OCI-LY1 (cell line): ENCODE measurements around the gene CCL19.

Experiments used
- H2AFZ ChIP-seq: fragments of 200-600 bp; sonication (generic), shearing (Covaris generic); 2 replicates; pipeline ENCODE4 v1.6.0; 2014; ENCODE audit warnings: antibody characterized with exemption, mild to moderate bottlenecking, low read length
- H3F3A ChIP-seq: fragments of 200-600 bp; sonication (generic), shearing (Covaris generic); 2 replicates; pipeline ENCODE4 v1.6.0; 2014; ENCODE audit warnings: mild to moderate bottlenecking, antibody characterized with exemption, low read length, moderate library complexity; ENCODE audit not compliant: insufficient read depth
- H3K27ac ChIP-seq: fragments of 200-600 bp; sonication (generic); 2 replicates; pipeline ENCODE4 v1.5.1; 2014; ENCODE audit warnings: low read length, mixed run types, mild to moderate bottlenecking, low read depth; ENCODE audit not compliant: poor library complexity, severe bottlenecking
- H3K27me3 ChIP-seq: fragments of 200-600 bp; sonication (generic); 2 replicates; pipeline ENCODE4 v1.6.0; 2014; ENCODE audit warnings: antibody characterized with exemption, mild to moderate bottlenecking, low read length, moderate library complexity; ENCODE audit not compliant: insufficient read depth
- H3K36me3 ChIP-seq: fragments of 200-600 bp; sonication (generic); 2 replicates; pipeline ENCODE4 v1.6.1; 2014; ENCODE audit warnings: mild to moderate bottlenecking, antibody characterized with exemption, low read length, moderate library complexity, mixed read lengths; ENCODE audit not compliant: insufficient read depth
- H3K4me1 ChIP-seq: fragments of 200-600 bp; sonication (generic); 2 replicates; pipeline ENCODE4 v1.5.1; 2014; ENCODE audit warnings: mild to moderate bottlenecking, low read length, moderate library complexity; ENCODE audit not compliant: insufficient read depth, severe bottlenecking
- H3K4me2 ChIP-seq: fragments of 200-600 bp; sonication (generic), shearing (Covaris generic); 2 replicates; pipeline ENCODE4 v1.6.1; 2014; ENCODE audit warnings: low read length
- H3K4me3 ChIP-seq: fragments of 200-600 bp; sonication (generic); 2 replicates; pipeline ENCODE4 v1.5.1; 2014; ENCODE audit warnings: low read length, low read depth, mild to moderate bottlenecking, mixed read lengths; ENCODE audit not compliant: poor library complexity, severe bottlenecking
- H3K79me2 ChIP-seq: fragments of 200-600 bp; shearing (Covaris generic); 2 replicates; pipeline ENCODE4 v1.6.1; 2016; ENCODE audit warnings: mixed run types, low read length, mixed read lengths; ENCODE audit not compliant: insufficient read depth
- H3K9ac ChIP-seq: fragments of 200-600 bp; sonication (generic), shearing (Covaris generic); 2 replicates; pipeline ENCODE4 v1.6.1; 2014; ENCODE audit warnings: mild to moderate bottlenecking, low read length, mixed read lengths
- H3K9me2 ChIP-seq: fragments of 200-600 bp; sonication (generic), shearing (Covaris generic); 2 replicates; pipeline ENCODE4 v1.6.1; 2014; ENCODE audit warnings: low read depth, mild to moderate bottlenecking, low read length, mixed read lengths
- H3K9me3 ChIP-seq: fragments of 200-600 bp; shearing (Covaris generic); 2 replicates; pipeline ENCODE4 v1.6.1; 2014; ENCODE audit warnings: low read length, mixed read lengths
- H4K20me1 ChIP-seq: fragments of 200-600 bp; sonication (generic), shearing (Covaris generic); 2 replicates; pipeline ENCODE4 v1.6.0; 2016; ENCODE audit warnings: mild to moderate bottlenecking, low read length; ENCODE audit not compliant: insufficient read depth
- EZH2 ChIP-seq: fragments of 200-600 bp; sonication (generic), shearing (Covaris generic); IDR thresholded peaks from 2 replicates; pipeline ENCODE4 v1.8.0; 2017; ENCODE audit warnings: borderline replicate concordance, mixed run types, mild to moderate bottlenecking, antibody characterized with exemption, low read length, moderate library complexity, mixed read lengths
- TF ChIP-seq, protein P1 (sequence below): fragments of 200-600 bp; sonication (generic), shearing (Covaris generic); IDR thresholded peaks from 2 replicates; pipeline ENCODE4 v1.5.1; 2017; ENCODE audit warnings: mild to moderate bottlenecking, antibody characterized with exemption, low read length, moderate library complexity, mixed read lengths

Gene CCL19

DNA sequence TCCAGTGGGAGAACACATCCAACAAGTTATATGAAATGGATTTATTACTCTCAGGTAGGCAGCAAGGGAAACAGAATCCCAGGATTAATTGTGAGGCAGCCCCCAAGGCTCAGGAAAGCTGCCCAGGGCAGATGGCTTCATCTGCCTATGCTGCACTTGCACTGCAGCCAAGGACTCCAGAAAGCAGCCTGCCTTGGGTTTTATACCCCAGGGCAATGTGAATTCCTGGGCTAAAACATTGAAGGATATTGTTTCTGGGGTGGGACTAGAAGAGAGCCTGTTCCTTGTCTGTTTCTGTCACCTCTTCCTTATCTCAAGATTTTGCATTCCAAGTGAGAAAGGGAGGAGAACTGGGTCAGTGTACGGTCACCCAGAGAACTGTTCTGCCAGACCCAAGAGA lies 19.8 kb downstream of the CCL19 start:
- Histone ChIP-seq H3K9ac (no peak overlapping the region), H3K4me2 (no peak overlapping the region), H3K4me1 (peaks cover 2% of the 10 kb centered on the region), H3K27me3 (no peaks in the 10 kb centered on the region), H3K79me2 (no peaks in the 10 kb centered on the region), H3K27ac (no peak overlapping the region), H3K4me3 (no peak overlapping the region), H3K9me3 (no peaks in the 10 kb centered on the region), H4K20me1 (no peaks in the 10 kb centered on the region), H3F3A (no peaks in the 10 kb centered on the region), H2AFZ (no peak overlapping the region), H3K9me2 (no peaks in the 10 kb centered on the region), H3K36me3 (no peaks in the 10 kb centered on the region)
- no peak for TF ChIP-seq EZH2
- TF ChIP-seq, protein P1, sequence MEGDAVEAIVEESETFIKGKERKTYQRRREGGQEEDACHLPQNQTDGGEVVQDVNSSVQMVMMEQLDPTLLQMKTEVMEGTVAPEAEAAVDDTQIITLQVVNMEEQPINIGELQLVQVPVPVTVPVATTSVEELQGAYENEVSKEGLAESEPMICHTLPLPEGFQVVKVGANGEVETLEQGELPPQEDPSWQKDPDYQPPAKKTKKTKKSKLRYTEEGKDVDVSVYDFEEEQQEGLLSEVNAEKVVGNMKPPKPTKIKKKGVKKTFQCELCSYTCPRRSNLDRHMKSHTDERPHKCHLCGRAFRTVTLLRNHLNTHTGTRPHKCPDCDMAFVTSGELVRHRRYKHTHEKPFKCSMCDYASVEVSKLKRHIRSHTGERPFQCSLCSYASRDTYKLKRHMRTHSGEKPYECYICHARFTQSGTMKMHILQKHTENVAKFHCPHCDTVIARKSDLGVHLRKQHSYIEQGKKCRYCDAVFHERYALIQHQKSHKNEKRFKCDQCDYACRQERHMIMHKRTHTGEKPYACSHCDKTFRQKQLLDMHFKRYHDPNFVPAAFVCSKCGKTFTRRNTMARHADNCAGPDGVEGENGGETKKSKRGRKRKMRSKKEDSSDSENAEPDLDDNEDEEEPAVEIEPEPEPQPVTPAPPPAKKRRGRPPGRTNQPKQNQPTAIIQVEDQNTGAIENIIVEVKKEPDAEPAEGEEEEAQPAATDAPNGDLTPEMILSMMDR = no peak

DNA sequence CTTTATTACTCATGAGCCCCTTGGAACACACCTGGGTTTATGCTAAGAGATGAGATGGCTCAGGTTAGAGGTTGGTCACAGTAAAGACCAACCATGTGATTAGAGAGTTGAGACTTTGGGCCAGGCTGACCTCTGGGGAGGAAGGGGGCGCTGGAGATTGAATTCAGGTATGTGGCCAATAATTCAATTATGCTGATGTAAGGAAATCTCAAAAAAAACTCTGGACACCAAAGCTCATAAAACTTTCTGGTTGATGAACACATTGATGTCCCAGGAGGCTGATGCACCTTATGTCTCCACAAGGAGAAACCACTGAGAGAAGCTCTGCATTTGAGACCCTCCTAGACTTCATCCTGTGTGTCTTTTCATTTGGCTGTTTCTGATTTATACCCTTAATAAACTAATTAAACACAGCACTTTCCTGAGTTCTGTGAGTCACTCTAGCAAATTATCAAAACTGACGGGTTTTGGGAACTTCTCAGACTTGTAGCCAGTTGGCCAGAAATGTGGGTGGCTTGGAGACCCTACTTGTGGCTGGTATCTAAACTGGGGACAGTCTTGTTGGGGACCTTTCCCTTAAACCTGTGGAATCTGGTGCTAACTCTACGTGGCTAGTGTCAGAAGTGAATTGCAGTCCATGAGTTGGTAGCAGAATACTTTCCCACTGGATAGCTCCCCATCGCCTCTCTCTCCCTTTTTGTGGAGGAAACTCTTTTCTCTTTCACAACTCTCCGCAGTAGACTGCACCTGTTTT lies 21.1 kb downstream of the CCL19 start:
- no peak overlapping the region for H3K9ac ChIP-seq
- no peak overlapping the region for H3K4me3 ChIP-seq
- H3K27ac ChIP-seq = no peak overlapping the region
- TF ChIP-seq, protein P1 = no peak
- TF ChIP-seq EZH2 = no peak
- H3F3A ChIP-seq = no peaks in the 10 kb centered on the region
- no peak overlapping the region for H3K4me2 ChIP-seq
- H3K9me3 ChIP-seq = no peaks in the 10 kb centered on the region
- no peak overlapping the region for H2AFZ ChIP-seq
- no peaks in the 10 kb centered on the region for H3K36me3 ChIP-seq
- peaks cover 5% of the 10 kb centered on the region for H3K4me1 ChIP-seq
- H3K9me2 ChIP-seq = no peaks in the 10 kb centered on the region
- no peaks in the 10 kb centered on the region for H4K20me1 ChIP-seq
- no peaks in the 10 kb centered on the region for H3K79me2 ChIP-seq
- H3K27me3 ChIP-seq = no peaks in the 10 kb centered on the region

DNA sequence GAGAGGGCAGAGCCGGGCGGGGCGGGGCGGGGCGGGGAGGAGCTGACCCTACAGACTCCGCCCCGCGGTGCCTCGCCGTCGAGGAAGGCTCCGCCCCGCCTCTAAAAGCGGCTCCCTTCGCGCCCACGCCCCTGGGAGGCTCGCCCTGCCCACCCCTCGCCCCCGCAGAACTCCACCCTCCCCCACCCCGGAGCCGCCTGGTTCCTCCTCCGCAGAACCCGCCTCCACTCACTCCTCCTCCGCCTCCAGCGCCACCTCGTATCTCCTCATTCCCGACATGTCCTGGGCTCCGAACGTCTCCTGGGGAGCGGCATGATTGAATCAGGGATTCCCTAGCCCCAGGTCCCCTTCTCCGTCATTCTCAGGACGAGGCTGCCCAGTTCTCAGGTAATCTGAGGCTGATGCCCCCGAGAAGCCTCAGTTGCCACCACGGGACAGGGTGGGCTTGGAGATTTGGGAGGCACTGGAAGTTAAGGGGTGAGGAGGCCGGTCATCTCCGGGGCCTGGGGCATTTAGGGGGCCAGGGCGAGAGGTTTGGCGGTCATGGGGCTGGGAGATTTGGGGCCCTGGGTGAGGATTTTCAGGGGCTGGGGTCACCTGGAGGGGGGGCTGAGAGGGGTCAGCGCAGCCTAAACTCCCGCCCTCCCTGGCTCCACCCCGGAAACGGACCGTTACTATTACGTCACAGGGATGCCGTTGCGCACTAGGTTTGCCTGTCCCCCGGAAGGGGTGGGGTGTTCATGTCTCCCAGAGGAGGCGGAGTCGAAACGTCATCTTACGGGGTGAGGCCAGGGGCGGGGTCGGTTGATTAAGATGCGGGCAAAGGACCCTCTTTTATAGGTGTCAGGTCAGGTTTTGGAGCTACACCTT lies 25.5 kb downstream of the CCL19 start:
- no peaks in the 10 kb centered on the region for H3K9me3 ChIP-seq
- H3K4me1 ChIP-seq = peaks cover 10% of the 10 kb centered on the region
- no peaks in the 10 kb centered on the region for H3K79me2 ChIP-seq
- H3F3A ChIP-seq = 0 out of 2 replicates have a peak, but pooled peaks cover 3% of the 10 kb centered on the region
- 0 out of 2 replicates have a peak overlapping the region, but pooled peaks have one; percentile 22 for H2AFZ ChIP-seq
- TF ChIP-seq, protein P1 = no peak
- TF ChIP-seq EZH2 = no peak
- H3K9ac ChIP-seq = peak overlapping the region; percentile 81
- peak overlapping the region; percentile 73 for H3K27ac ChIP-seq
- H4K20me1 ChIP-seq = no peaks in the 10 kb centered on the region
- no peaks in the 10 kb centered on the region for H3K9me2 ChIP-seq
- no peaks in the 10 kb centered on the region for H3K36me3 ChIP-seq
- H3K4me2 ChIP-seq = peak overlapping the region; percentile 92
- H3K27me3 ChIP-seq = no peaks in the 10 kb centered on the region
- H3K4me3 ChIP-seq = peak overlapping the region; percentile 75
